Measurements from ENCODE around the gene ACTN4.

Gene ACTN4

GRCh38 chr19:38650172-38650775 is 2.8 kb downstream of the ACTN4 start:
- no peak overlapping the region for H3K27ac Mint-ChIP-seq
- peaks cover 72% of the 10 kb centered on the region for H3K4me1 Mint-ChIP-seq
- no peaks in the 10 kb centered on the region for H3K9me3 Mint-ChIP-seq
- H3K27me3 Mint-ChIP-seq, result peaks cover 28% of the 10 kb centered on the region
- DNase-seq, result no peak
- H3K4me3 Mint-ChIP-seq, result peak overlapping the region; percentile 95 to 96
- no peak for ATAC-seq

GRCh38 chr19:38650911-38651584 is 3.6 kb downstream of the ACTN4 start:
- ATAC-seq (no peak), DNase-seq (no peak)
- Mint-ChIP-seq H3K4me3 (no peak overlapping the region), H3K27me3 (peaks cover 28% of the 10 kb centered on the region), H3K27ac (no peak overlapping the region), H3K4me1 (peaks cover 79% of the 10 kb centered on the region), H3K9me3 (no peaks in the 10 kb centered on the region)

GRCh38 chr19:38653028-38653571 is 5.7 kb downstream of the ACTN4 start:
- DNase-seq (no peak), ATAC-seq (no peak)
- no peak overlapping the region for H3K4me3 Mint-ChIP-seq
- H3K27me3 Mint-ChIP-seq, result peaks cover 32% of the 10 kb centered on the region
- H3K4me1 Mint-ChIP-seq, result peaks cover 96% of the 10 kb centered on the region
- H3K27ac Mint-ChIP-seq, result no peak overlapping the region
- no peaks in the 10 kb centered on the region for H3K9me3 Mint-ChIP-seq

- H3K27ac Mint-ChIP-seq, result peak overlapping the region in 1 of 2 donors; percentile 50
- peaks cover 21% of the 10 kb centered on the region for H3K27me3 Mint-ChIP-seq
- H3K9me3 Mint-ChIP-seq, result no peaks in the 10 kb centered on the region
- DNase-seq (no peak), ATAC-seq (no peak)
- H3K4me3 Mint-ChIP-seq, result peak overlapping the region in 1 of 2 donors; percentile 63
- H3K4me1 Mint-ChIP-seq, result peaks cover 86% of the 10 kb centered on the region
These were observed 7.2 kb downstream of the ACTN4 start for GRCh38 chr19:38654628-38655055.

- no peaks in the 10 kb centered on the region for H3K9me3 Mint-ChIP-seq
- ATAC-seq, result peak; percentile 92
- peaks cover 80% of the 10 kb centered on the region for H3K4me1 Mint-ChIP-seq
- DNase-seq, result peak; percentile 57 to 61
- peak overlapping the region; percentile 7 to 50 for H3K27ac Mint-ChIP-seq
- H3K4me3 Mint-ChIP-seq, result peak overlapping the region; percentile 60 to 63
- peaks cover 22% of the 10 kb centered on the region for H3K27me3 Mint-ChIP-seq
These were observed 7.8 kb downstream of the ACTN4 start for GRCh38 chr19:38655148-38655824.

GRCh38 chr19:38656171-38656981 is 8.9 kb downstream of the ACTN4 start:
- Mint-ChIP-seq H3K9me3 (no peaks in the 10 kb centered on the region), H3K4me3 (peak overlapping the region; percentile 60 to 63)
- peak; percentile 71 for ATAC-seq

GRCh38 chr19:38657633-38658222 is 10.3 kb downstream of the ACTN4 start:
- peak overlapping the region in 1 of 2 donors; percentile 86 for H3K27ac Mint-ChIP-seq
- no peaks in the 10 kb centered on the region for H3K9me3 Mint-ChIP-seq
- peaks cover 32% of the 10 kb centered on the region for H3K27me3 Mint-ChIP-seq
- H3K4me1 Mint-ChIP-seq, result peaks cover 64% of the 10 kb centered on the region
- peak; percentile 29 for ATAC-seq
- H3K4me3 Mint-ChIP-seq, result peak overlapping the region; percentile 15 to 21
- no peak for DNase-seq

More at GRCh38 chr19:38656171-38656981, 8.9 kb downstream of the ACTN4 start:
- DNase-seq, result peak; percentile 42 to 48
- H3K4me1 Mint-ChIP-seq, result peaks cover 70% of the 10 kb centered on the region
- H3K27me3 Mint-ChIP-seq, result peaks cover 32% of the 10 kb centered on the region
- peak overlapping the region; percentile 14 to 68 for H3K27ac Mint-ChIP-seq

GRCh38 chr19:38658462-38659306 is 11.2 kb downstream of the ACTN4 start:
- no peak for DNase-seq
- H3K4me3 Mint-ChIP-seq, result no peak overlapping the region
- H3K27ac Mint-ChIP-seq, result no peak overlapping the region
- no peaks in the 10 kb centered on the region for H3K9me3 Mint-ChIP-seq
- peaks cover 32% of the 10 kb centered on the region for H3K27me3 Mint-ChIP-seq
- no peak for ATAC-seq
- peaks cover 65% of the 10 kb centered on the region for H3K4me1 Mint-ChIP-seq

GRCh38 chr19:38660724-38661123 is 13.3 kb downstream of the ACTN4 start:
- no peaks in the 10 kb centered on the region for H3K9me3 Mint-ChIP-seq
- peaks cover 61% of the 10 kb centered on the region for H3K4me1 Mint-ChIP-seq
- DNase-seq (no peak), ATAC-seq (no peak)
- no peak overlapping the region for H3K4me3 Mint-ChIP-seq
- peaks cover 38% of the 10 kb centered on the region for H3K27me3 Mint-ChIP-seq
- H3K27ac Mint-ChIP-seq, result no peak overlapping the region

GRCh38 chr19:38661136-38661535 is 13.7 kb downstream of the ACTN4 start:
- ATAC-seq (no peak), DNase-seq (no peak)
- peaks cover 38% of the 10 kb centered on the region for H3K27me3 Mint-ChIP-seq
- H3K4me3 Mint-ChIP-seq, result no peak overlapping the region
- no peaks in the 10 kb centered on the region for H3K9me3 Mint-ChIP-seq
- no peak overlapping the region for H3K27ac Mint-ChIP-seq
- peaks cover 61% of the 10 kb centered on the region for H3K4me1 Mint-ChIP-seq

GRCh38 chr19:38661996-38662395 is 14.5 kb downstream of the ACTN4 start:
- no peak overlapping the region for H3K27ac Mint-ChIP-seq
- peaks cover 61% of the 10 kb centered on the region for H3K4me1 Mint-ChIP-seq
- DNase-seq (no peak), ATAC-seq (no peak)
- no peaks in the 10 kb centered on the region for H3K9me3 Mint-ChIP-seq
- H3K27me3 Mint-ChIP-seq, result peaks cover 38% of the 10 kb centered on the region
- no peak overlapping the region for H3K4me3 Mint-ChIP-seq

- peaks cover 59% of the 10 kb centered on the region for H3K4me1 Mint-ChIP-seq
- H3K27me3 Mint-ChIP-seq, result peaks cover 38% of the 10 kb centered on the region
- no peak overlapping the region for H3K4me3 Mint-ChIP-seq
- H3K9me3 Mint-ChIP-seq, result no peaks in the 10 kb centered on the region
- no peak for ATAC-seq
- DNase-seq, result no peak
- H3K27ac Mint-ChIP-seq, result no peak overlapping the region
These were observed 15.2 kb downstream of the ACTN4 start for GRCh38 chr19:38662537-38663155.

- ATAC-seq, result no peak
- Mint-ChIP-seq H3K4me1 (peaks cover 54% of the 10 kb centered on the region), H3K9me3 (no peaks in the 10 kb centered on the region), H3K27me3 (peaks cover 33% of the 10 kb centered on the region), H3K27ac (no peak overlapping the region), H3K4me3 (no peak overlapping the region)
- no peak for DNase-seq
These were observed 15.8 kb downstream of the ACTN4 start for GRCh38 chr19:38663156-38663651.

Measured in stimulated activated naive CD8-positive, alpha-beta T cell treated with anti-CD3 and anti-CD28 coated beads, Interleukin-15, amount 100 ng/mL, for 72 hours (primary cell).